H1 (cell line): ENCODE measurements around the gene DAAM1. TPM values are rescaled to one million over a fixed set of nuclear protein-coding genes. Genes with fewer than 3 reads are reported as not detected.

ENCODE experiments used
- CTCF ChIA-PET: fragments of 300-600 bp; sonication (Branson Sonifier 250); formaldehyde crosslinking; loops from one replicate; lab custom pipeline; 2021; ENCODE audit not compliant: partially characterized antibody; lab: Charles Lee
- POLR2A ChIA-PET: fragments of 300-600 bp; sonication (Branson Sonifier 250); formaldehyde crosslinking; loops from one replicate; lab custom pipeline; 2021; ENCODE audit warnings: inconsistent platforms; ENCODE audit not compliant: partially characterized antibody; lab: Charles Lee
- DNase-seq, 2 experiments: peaks; one replicate each; pipeline versions ENCODE4 v3.0.0 to v3.0.0-alpha.2; 2010 to 2022; ENCODE audit warnings: low spot score in 2 of 2, low read depth in 1 of 2, mixed read lengths in 1 of 2
- FAIRE-seq: peaks from 2 replicates; lab custom pipeline; 2011; peaks lifted over from hg19 to GRCh38; lab: Jason Lieb, UNC
- H2AFZ ChIP-seq: 2 replicates; pipeline ENCODE4 v1.8.1; 2012; ENCODE audit warnings: low read length, inconsistent platforms
- H2AK5ac ChIP-seq: 2 replicates; pipeline ENCODE4 v1.6.1; 2013; ENCODE audit warnings: low read depth, low read length
- H2BK120ac ChIP-seq: replicated peaks from 2 replicates; pipeline ENCODE3; 2013; ENCODE audit warnings: low read depth, low read length, inconsistent platforms
- H2BK12ac ChIP-seq: 2 replicates; pipeline ENCODE4 v1.6.1; 2013; ENCODE audit warnings: low read depth, low read length
- H2BK15ac ChIP-seq: 2 replicates; pipeline ENCODE4 v1.6.1; 2013; ENCODE audit warnings: low read length
- H2BK20ac ChIP-seq: 2 replicates; pipeline ENCODE4 v1.6.1; 2013; ENCODE audit warnings: low read length
- H2BK5ac ChIP-seq: 2 replicates; pipeline ENCODE4 v1.6.1; 2013; ENCODE audit warnings: low read depth, low read length
- H3K14ac ChIP-seq: 2 replicates; pipeline ENCODE4 v1.6.1; 2013; ENCODE audit warnings: inconsistent platforms; ENCODE audit not compliant: insufficient read length
- H3K18ac ChIP-seq: 2 replicates; pipeline ENCODE4 v1.6.1; 2013; ENCODE audit warnings: low read length; ENCODE audit errors: extremely low read depth
- H3K23ac ChIP-seq: 2 replicates; pipeline ENCODE4 v1.6.1; 2013; ENCODE audit warnings: inconsistent platforms; ENCODE audit not compliant: insufficient read length
- H3K23me2 ChIP-seq: 2 replicates; pipeline ENCODE4 v1.6.1; 2013; ENCODE audit warnings: low read depth, low read length
- H3K27ac ChIP-seq: 2 replicates; pipeline ENCODE4 v1.6.1; 2011; ENCODE audit warnings: low read depth, low read length, inconsistent platforms
- H3K27me3 ChIP-seq, 4 experiments: replicated peaks in 1 of 4; 1 replicate in 1 of 4; 2 replicates in 3 of 4; pipeline versions ENCODE4 v1.6.1 to v1.8.1; 2011 to 2013; ENCODE audit warnings: low read length in 3 of 4, mild to moderate bottlenecking in 3 of 4, inconsistent platforms in 2 of 4, mixed read lengths in 2 of 4, moderate library complexity in 1 of 4; ENCODE audit not compliant: control insufficient read depth in 3 of 4, insufficient read depth in 3 of 4; ENCODE audit errors: extremely low read depth in 1 of 4
- H3K36me3 ChIP-seq, 4 experiments: 2 replicates each; pipeline versions ENCODE4 v1.6.1 to v1.8.1; 2011 to 2013; ENCODE audit warnings: mild to moderate bottlenecking in 4 of 4, low read length in 3 of 4, moderate library complexity in 2 of 4, control low read depth in 1 of 4, inconsistent platforms in 1 of 4; ENCODE audit not compliant: insufficient read depth in 4 of 4, control insufficient read depth in 2 of 4
- H3K4ac ChIP-seq: replicated peaks from 2 replicates; pipeline ENCODE3; 2013; ENCODE audit warnings: low read length, low read depth, mixed read lengths, inconsistent platforms; ENCODE audit not compliant: insufficient read length
- H3K4me1 ChIP-seq, 4 experiments: replicated peaks in 1 of 4; 1 replicate in 1 of 4; 2 replicates in 3 of 4; pipeline versions ENCODE4 v1.6.1 to v1.8.1; 2011 to 2013; ENCODE audit warnings: low read length in 3 of 4, inconsistent platforms in 2 of 4, mixed read lengths in 1 of 4; ENCODE audit not compliant: insufficient read depth in 4 of 4, control insufficient read depth in 3 of 4
- H3K4me2 ChIP-seq, 2 experiments: 2 replicates each; pipeline versions ENCODE4 v1.6.1 to v1.8.1; 2011 to 2013; ENCODE audit warnings: low read depth in 2 of 2, low read length in 2 of 2, control low read depth in 1 of 2, inconsistent platforms in 1 of 2, mild to moderate bottlenecking in 1 of 2; ENCODE audit not compliant: insufficient read depth in 1 of 2
- H3K4me3 ChIP-seq, 4 experiments: fragments of 200-600, 300-600 bp in 1 of 4; sonication (generic), shearing (Covaris generic), sonication (Bioruptor Twin) in 1 of 4; 2 replicates each; pipeline versions ENCODE4 v1.5.1 to v1.8.1; 2011 to 2016; ENCODE audit warnings: low read length in 4 of 4, low read depth in 3 of 4, control low read depth in 2 of 4, inconsistent platforms in 2 of 4, mild to moderate bottlenecking in 2 of 4, mixed read lengths in 1 of 4, moderate library complexity in 1 of 4; ENCODE audit not compliant: insufficient read depth in 2 of 4; ENCODE audit errors: extremely low read depth in 1 of 4
- H3K56ac ChIP-seq: replicated peaks from 2 replicates; pipeline ENCODE3; 2013; ENCODE audit warnings: low read depth, mild to moderate bottlenecking, mixed read lengths, low read length, inconsistent platforms; ENCODE audit not compliant: insufficient read length
- H3K79me1 ChIP-seq: 2 replicates; pipeline ENCODE4 v1.6.1; 2013; ENCODE audit warnings: low read depth, low read length, control low read depth
- H3K79me2 ChIP-seq, 2 experiments: 2 replicates each; pipeline versions ENCODE4 v1.6.1 to v1.8.1; 2012 to 2013; ENCODE audit warnings: low read length in 2 of 2, mild to moderate bottlenecking in 2 of 2, inconsistent platforms in 1 of 2; ENCODE audit not compliant: insufficient read depth in 2 of 2, control insufficient read depth in 1 of 2
- H3K9ac ChIP-seq, 4 experiments: replicated peaks in 1 of 4; 1 replicate in 1 of 4; 2 replicates in 3 of 4; pipeline versions ENCODE4 v1.6.1 to v1.8.1; 2011 to 2013; ENCODE audit warnings: low read depth in 3 of 4, low read length in 3 of 4, control low read depth in 2 of 4, mild to moderate bottlenecking in 2 of 4, moderate library complexity in 2 of 4, inconsistent platforms in 1 of 4; ENCODE audit errors: extremely low read depth in 1 of 4
- H3K9me3 ChIP-seq, 2 experiments: 2 replicates each; pipeline versions ENCODE4 v1.6.1 to v1.8.1; 2012 to 2013; ENCODE audit warnings: mild to moderate bottlenecking in 2 of 2, moderate library complexity in 2 of 2, control low read depth in 1 of 2, inconsistent platforms in 1 of 2, low read depth in 1 of 2, low read length in 1 of 2, mixed read lengths in 1 of 2; ENCODE audit not compliant: insufficient read depth in 2 of 2
- H4K20me1 ChIP-seq, 2 experiments: replicated peaks in 1 of 2; 2 replicates each; pipeline versions ENCODE3 to v1.8.1; 2011 to 2013; ENCODE audit warnings: inconsistent platforms in 2 of 2, low read length in 2 of 2, mild to moderate bottlenecking in 1 of 2; ENCODE audit not compliant: insufficient read depth in 2 of 2, control insufficient read depth in 1 of 2
- H4K5ac ChIP-seq: 2 replicates; pipeline ENCODE4 v1.6.1; 2013; ENCODE audit warnings: low read length, low read depth, mixed read lengths, inconsistent platforms; ENCODE audit not compliant: insufficient read length
- H4K8ac ChIP-seq: 2 replicates; pipeline ENCODE4 v1.8.0; 2013; ENCODE audit warnings: mild to moderate bottlenecking, moderate library complexity, low read length, inconsistent platforms; ENCODE audit not compliant: insufficient read depth; ENCODE audit errors: extremely low read depth
- H4K91ac ChIP-seq: replicated peaks from 2 replicates; pipeline ENCODE3; 2013; ENCODE audit warnings: low read length, mixed read lengths, inconsistent platforms; ENCODE audit not compliant: insufficient read length
- ASH2L ChIP-seq: fragments of 200-600, 300-600 bp; sonication (generic); IDR thresholded peaks from one replicate; pipeline ENCODE4 v1.7.1; 2017; ENCODE audit warnings: low read length
- BACH1 ChIP-seq: IDR thresholded peaks from 2 replicates; pipeline ENCODE4 v1.6.1; 2012; ENCODE audit warnings: low read length, improper control_type of control experiment
- CHD2 ChIP-seq: IDR thresholded peaks from 2 replicates; pipeline ENCODE4 v1.6.1; 2012; ENCODE audit warnings: low read length, improper control_type of control experiment
- CREB1 ChIP-seq: IDR thresholded peaks from 2 replicates; pipeline ENCODE4 v1.6.1; 2012; ENCODE audit warnings: inconsistent platforms
- NANOG ChIP-seq: IDR thresholded peaks from 2 replicates; pipeline ENCODE4 v1.6.1; 2011; ENCODE audit warnings: low read length, low read depth, mild to moderate bottlenecking, inconsistent platforms; ENCODE audit not compliant: insufficient read depth, poor library complexity, severe bottlenecking
- PHF8 ChIP-seq: fragments of 200-600 bp; sonication (generic); conservative IDR thresholded peaks from 2 replicates; pipeline ENCODE4 v1.7.1; 2012; ENCODE audit warnings: low read depth, mild to moderate bottlenecking, inconsistent platforms, low read length, moderate library complexity
- RBBP5 ChIP-seq: IDR thresholded peaks from 2 replicates; pipeline ENCODE4 v1.7.1; 2012; ENCODE audit warnings: low read depth, mild to moderate bottlenecking, inconsistent platforms, low read length, moderate library complexity, borderline replicate concordance
- RXRA ChIP-seq: IDR thresholded peaks from 2 replicates; pipeline ENCODE4 v1.6.1; 2011; ENCODE audit warnings: low read depth, mild to moderate bottlenecking, low read length, moderate library complexity; ENCODE audit not compliant: insufficient read depth
- SAP30 ChIP-seq: fragments of 300-600 bp; sonication (generic); IDR thresholded peaks from 2 replicates; pipeline ENCODE4 v1.7.1; 2012; ENCODE audit warnings: low read length, moderate library complexity, mild to moderate bottlenecking, inconsistent platforms; ENCODE audit not compliant: insufficient read depth, insufficient replicate concordance
- SIN3A ChIP-seq, 2 experiments: IDR thresholded peaks in 1 of 2; conservative IDR thresholded peaks in 1 of 2; 2 replicates each; pipeline ENCODE4 v1.6.1; 2011 to 2012; ENCODE audit warnings: low read length in 2 of 2, improper control_type of control experiment in 1 of 2, low read depth in 1 of 2, mild to moderate bottlenecking in 1 of 2
- SP2 ChIP-seq: IDR thresholded peaks from 2 replicates; pipeline ENCODE4 v1.6.1; 2012; ENCODE audit warnings: mild to moderate bottlenecking, low read length, inconsistent platforms
- SUZ12 ChIP-seq: fragments of 200-600 bp; sonication (generic); IDR thresholded peaks from 2 replicates; pipeline ENCODE4 v1.6.1; 2012; ENCODE audit warnings: mild to moderate bottlenecking, inconsistent platforms, low read length, moderate library complexity, mixed read lengths
- TCF12 ChIP-seq: IDR thresholded peaks from 2 replicates; pipeline ENCODE4 v1.6.1; 2011; ENCODE audit warnings: low read depth, mild to moderate bottlenecking, low read length
- ZNF274 ChIP-seq: IDR thresholded peaks from 2 replicates; pipeline ENCODE4 v1.7.0; 2012; ENCODE audit warnings: low read length, borderline replicate concordance; ENCODE audit errors: extremely low read depth
- WGBS, 2 experiments: shearing (Covaris generic) in 1 of 2; methylation state at CpG; one replicate each; pipeline versions ENCODE4 v1.1.6 to v1.1.7; 2013 to 2015; ENCODE audit warnings: low lambda C conversion rate in 2 of 2, mixed read lengths in 2 of 2, inconsistent platforms in 1 of 2, low coverage in 1 of 2, missing lambda C conversion rate in 1 of 2; ENCODE audit not compliant: insufficient replicate concordance in 2 of 2, insufficient coverage in 1 of 2, insufficient read length in 1 of 2; ENCODE audit errors: extremely low coverage in 1 of 2, missing lambda C conversion rate in 1 of 2; 5-methylcytosine and 5-hydroxymethylcytosine counted together
- polyA plus RNA-seq, 7 experiments: library from polyadenylated mRNA; depleted of rRNA in 3 of 7; stranded (reverse) in 5 of 7; unstranded in 2 of 7; fragments of >200 nt in 5 of 7; fragments of 200-250 nt in 2 of 7; gene quantifications; 1 replicate in 5 of 7; 2 replicates in 1 of 7; 4 replicates in 1 of 7; pipeline versions ENCODE4 v1.2.1 to v1.2.3, GENCODE V29; 2011 to 2013; ENCODE audit warnings: missing spikeins in 2 of 7, mixed read lengths in 2 of 7
- total RNA-seq: library from RNA; stranded (reverse); fragmentation: NEBNext Ultra II Directional; extraction: Animal tissue kit (Norgen Biotek cat#: 25700); gene quantifications from 2 replicates; pipeline ENCODE4 v1.2.1, GENCODE V29; 2021

The DAAM1 gene
- total and polyA plus RNA-seq, 2 of the 8 experiments (the other 6 are each of a cell fraction or from before 2014, with no cell fraction given): 5.0 to 44.9 TPM

DNA sequence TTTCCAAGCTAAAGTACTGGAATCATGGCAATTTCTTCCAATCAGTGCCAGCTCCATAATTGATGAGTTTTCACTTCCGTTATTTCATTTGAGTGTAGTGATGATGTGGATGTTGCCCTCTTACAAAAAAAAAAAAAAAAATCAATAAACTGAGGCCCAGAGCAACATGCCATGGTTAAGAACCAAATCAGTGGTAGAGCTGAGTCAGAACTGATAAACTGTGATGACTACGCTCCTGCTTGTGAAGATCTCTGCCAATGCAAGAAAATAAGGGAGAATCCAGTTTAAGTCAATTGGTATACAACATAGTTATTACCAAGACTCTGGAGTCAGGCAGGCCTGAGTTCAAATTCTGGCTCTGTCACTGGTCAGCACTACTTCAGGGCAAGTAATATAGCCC lies 174.0 kb downstream of the DAAM1 start:
- Histone ChIP-seq H4K5ac (no peak overlapping the region), H3K23me2 (no peaks in the 10 kb centered on the region), H3K14ac (no peak overlapping the region), H3K18ac (no peak overlapping the region), H3K4me3 (no peak overlapping the region), H3K27ac (no peak overlapping the region), H2BK120ac (no peak overlapping the region), H4K91ac (no peak overlapping the region), H3K36me3 (no peaks in the 10 kb centered on the region; a peak in 1 of 8 replicates), H3K23ac (no peak overlapping the region), H2BK5ac (no peak overlapping the region), H2AK5ac (no peak overlapping the region), H4K8ac (no peak overlapping the region), H2BK20ac (no peak overlapping the region), H3K4me1 (peaks cover 0 to 4% (median 2%) of the 10 kb centered on the region in 4 experiments; a peak in 3 of 7 replicates), H2BK15ac (no peak overlapping the region), H3K27me3 (peaks cover 0 to 1% (median 0%) of the 10 kb centered on the region in 4 experiments; a peak in 1 of 7 replicates), H3K9me3 (no peaks in the 10 kb centered on the region), H3K79me1 (no peaks in the 10 kb centered on the region), H3K4ac (no peak overlapping the region), H3K4me2 (no peak overlapping the region), H2AFZ (no peak overlapping the region), H4K20me1 (no peaks in the 10 kb centered on the region), H2BK12ac (no peak overlapping the region), H3K9ac (no peak overlapping the region), H3K79me2 (no peaks in the 10 kb centered on the region), H3K56ac (no peak overlapping the region)
- CTCF ChIA-PET: interaction anchor here (0.7 kb wide), 1 partner anchor 90 kb away, joined by 3 read pairs; no protein-coding TSS in a partner anchor
- POLR2A ChIA-PET: interaction anchor here (0.7 kb wide), 1 partner anchor 745 kb away, joined by 3 read pairs; no protein-coding TSS in a partner anchor
- 90% methylated on average over 2 of the region's 2 CpGs; no CpG with 5 or more reads in 1 of the 2 experiments for WGBS, 2 experiments
- FAIRE-seq (no peak), DNase-seq (no peak)
- TF ChIP-seq SAP30 (no peak), TCF12 (no peak), NANOG (no peak), ZNF274 (no peak), SIN3A (conservative IDR thresholded peaks at IDR 0.05 in 1 of 2, IDR thresholded peaks at IDR 0.05 in 1 of 2; ENCODE audit: low read depth in 1 of 2, low read length in 2 of 2) (no peak), CHD2 (no peak), SUZ12 (no peak), ASH2L (no peak), BACH1 (no peak), CREB1 (no peak), SP2 (no peak), RXRA (no peak), RBBP5 (no peak), PHF8 (no peak)
